Measurements from ENCODE around the gene PCDH11Y.
"Not testable (repeated sequence)": the region's sequence is repeated elsewhere in the genome, so short reads cannot be mapped to it uniquely, and the experiment has no call there.

DNA sequence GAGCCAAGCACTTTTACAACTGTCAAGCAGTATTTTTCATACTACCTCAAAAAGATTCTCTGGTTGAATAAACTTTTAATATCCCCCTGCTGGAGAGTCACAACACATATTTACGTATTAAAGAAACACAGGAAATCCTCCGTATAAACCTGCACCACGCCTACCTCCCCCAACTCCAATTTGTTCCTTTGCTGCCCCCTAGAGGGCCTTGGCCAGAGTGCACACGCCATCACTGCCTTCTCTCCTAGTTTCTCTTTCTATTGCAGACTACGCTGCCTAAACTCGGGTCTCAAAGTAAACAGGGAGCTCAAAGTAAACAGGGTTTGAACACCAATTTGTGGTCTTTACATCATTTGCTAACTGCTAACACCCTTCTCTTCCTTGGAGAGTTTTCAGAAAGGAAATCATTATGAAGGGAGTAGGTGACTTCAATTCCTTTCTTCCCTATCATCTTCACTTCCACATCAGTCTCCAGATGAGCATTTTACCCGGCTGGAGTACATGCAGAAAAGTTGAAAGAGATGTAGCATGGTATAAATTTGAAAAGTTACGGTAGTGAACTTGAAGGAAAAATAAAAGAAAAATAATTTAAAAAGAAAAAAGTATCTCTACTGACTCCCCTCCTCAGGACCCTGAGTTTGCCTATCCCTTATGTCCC, 8.2 kb upstream of the PCDH11Y start:
- TF ChIP-seq, protein P1, sequence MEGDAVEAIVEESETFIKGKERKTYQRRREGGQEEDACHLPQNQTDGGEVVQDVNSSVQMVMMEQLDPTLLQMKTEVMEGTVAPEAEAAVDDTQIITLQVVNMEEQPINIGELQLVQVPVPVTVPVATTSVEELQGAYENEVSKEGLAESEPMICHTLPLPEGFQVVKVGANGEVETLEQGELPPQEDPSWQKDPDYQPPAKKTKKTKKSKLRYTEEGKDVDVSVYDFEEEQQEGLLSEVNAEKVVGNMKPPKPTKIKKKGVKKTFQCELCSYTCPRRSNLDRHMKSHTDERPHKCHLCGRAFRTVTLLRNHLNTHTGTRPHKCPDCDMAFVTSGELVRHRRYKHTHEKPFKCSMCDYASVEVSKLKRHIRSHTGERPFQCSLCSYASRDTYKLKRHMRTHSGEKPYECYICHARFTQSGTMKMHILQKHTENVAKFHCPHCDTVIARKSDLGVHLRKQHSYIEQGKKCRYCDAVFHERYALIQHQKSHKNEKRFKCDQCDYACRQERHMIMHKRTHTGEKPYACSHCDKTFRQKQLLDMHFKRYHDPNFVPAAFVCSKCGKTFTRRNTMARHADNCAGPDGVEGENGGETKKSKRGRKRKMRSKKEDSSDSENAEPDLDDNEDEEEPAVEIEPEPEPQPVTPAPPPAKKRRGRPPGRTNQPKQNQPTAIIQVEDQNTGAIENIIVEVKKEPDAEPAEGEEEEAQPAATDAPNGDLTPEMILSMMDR (IDR thresholded peaks at IDR 0.05) = not testable (repeated sequence)
- not testable (repeated sequence) for TF ChIP-seq POLR2A (IDR thresholded peaks at IDR 0.05)
